ENCODE data around the gene PPCS. TPM values are rescaled to one million over a fixed set of nuclear protein-coding genes. Genes with fewer than 3 reads are reported as not detected.

PPCS gene
- total and polyA plus RNA-seq, 2 experiments from 2014 or later = 66.8 to 106 TPM

DNA sequence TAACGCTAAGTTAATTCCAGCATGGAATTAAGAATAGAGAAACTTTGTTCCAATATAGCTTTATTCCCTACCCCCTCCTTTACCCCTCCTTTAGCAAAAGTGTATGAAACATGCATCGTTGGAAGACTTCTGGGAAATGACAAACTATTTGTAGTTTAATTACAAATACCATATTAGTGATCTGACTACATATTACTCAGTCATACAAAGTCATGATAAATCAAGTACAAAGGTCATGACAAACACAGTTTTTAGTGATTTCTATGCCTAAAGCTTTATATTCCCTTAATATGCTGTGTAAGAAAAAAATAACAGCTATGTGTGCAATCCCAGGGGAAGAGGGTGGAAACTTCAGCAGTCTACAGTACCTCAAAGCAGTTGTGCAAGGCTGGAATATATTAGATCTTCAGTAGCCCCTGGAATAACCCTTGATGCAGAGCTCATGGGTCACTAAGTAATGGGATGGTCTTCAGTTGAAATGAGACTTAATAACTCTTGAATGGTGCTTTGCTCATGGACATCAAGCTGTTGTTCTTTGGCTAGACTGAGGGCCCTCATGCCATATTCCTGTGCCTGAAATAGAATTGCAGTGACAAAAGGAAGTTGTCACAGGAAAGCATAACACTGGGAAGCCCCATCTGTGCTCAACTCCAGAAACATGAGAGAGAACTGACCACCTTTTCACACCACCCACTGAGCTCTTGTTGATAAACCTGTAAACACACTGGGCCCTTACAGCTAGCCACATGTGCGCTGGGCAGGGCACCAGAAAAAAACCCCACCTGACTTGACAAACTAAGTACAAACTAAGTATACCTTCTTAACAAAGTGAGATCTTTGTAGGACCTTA, 25.8 kb upstream of the PPCS start:
- H4K20me1 ChIP-seq (ENCODE audit: insufficient read depth) = no peaks in the 10 kb centered on the region
- no peak overlapping the region for H3K4me3 ChIP-seq
- in situ Hi-C loops (cut with MboI) = no loop called here
- H3K9me3 ChIP-seq (ENCODE audit: low read depth) = no peaks in the 10 kb centered on the region
- no peaks in the 10 kb centered on the region for H3K9me2 ChIP-seq (ENCODE audit: insufficient read depth)
- 41 to 42% methylated on average over 3 of the region's 3 CpGs for WGBS, 2 experiments (ENCODE audit: low coverage in 1 of 2, low lambda C conversion rate in 2 of 2, missing lambda C conversion rate in 2 of 2)
- no peaks in the 10 kb centered on the region for H3K36me3 ChIP-seq (ENCODE audit: low read depth)
- peaks cover 19% of the 10 kb centered on the region for H3F3A ChIP-seq (ENCODE audit: insufficient read depth)
- no peak for TF ChIP-seq EZH2phosphoT487 (IDR thresholded peaks at IDR 0.05; ENCODE audit: insufficient read depth, low read depth)
- TF ChIP-seq EZH2 (IDR thresholded peaks at IDR 0.05; ENCODE audit: insufficient read depth, poor library complexity, severe bottlenecking) = no peak
- H3K4me2 ChIP-seq (ENCODE audit: unreplicated experiment) = peak overlapping the region; percentile 19
- H3K27me3 ChIP-seq (replicated peaks; ENCODE audit: insufficient read depth) = no peaks in the 10 kb centered on the region
- peak; percentile 58 for DNase-seq
- no peaks in the 10 kb centered on the region for H3K79me2 ChIP-seq (ENCODE audit: insufficient read depth)
- H3K27ac ChIP-seq = peak overlapping the region; percentile 35
- H3K9ac ChIP-seq = no peak overlapping the region
- no peak overlapping the region for H2AFZ ChIP-seq
- H3K4me1 ChIP-seq (ENCODE audit: insufficient read depth) = peaks cover 22% of the 10 kb centered on the region

DNA sequence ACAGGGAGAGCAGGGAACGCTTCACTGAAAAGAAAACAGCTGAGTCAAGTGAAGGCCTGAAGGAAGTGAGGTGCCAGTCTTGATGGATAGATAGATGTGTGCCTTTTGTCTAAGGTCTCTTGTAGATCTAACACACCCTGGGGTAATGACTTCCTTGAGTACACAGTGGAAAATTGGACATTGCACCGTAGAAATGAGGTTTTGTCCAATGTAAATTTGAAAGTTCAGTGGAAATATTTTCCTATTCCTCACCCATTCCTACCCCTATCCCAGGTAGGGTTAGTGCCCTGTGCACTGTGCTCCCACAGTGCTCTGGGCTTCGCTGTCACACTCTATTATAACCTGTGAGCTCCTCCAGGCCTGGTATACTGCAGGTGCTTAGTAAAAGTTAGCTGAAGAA, 24.8 kb upstream of the PPCS start:
- DNase-seq = no peak
- Histone ChIP-seq H3K9ac (no peak overlapping the region), H3K4me1 (ENCODE audit: insufficient read depth) (peaks cover 22% of the 10 kb centered on the region), H3K27ac (no peak overlapping the region), H3K9me3 (ENCODE audit: low read depth) (no peaks in the 10 kb centered on the region), H3K36me3 (ENCODE audit: low read depth) (no peaks in the 10 kb centered on the region), H3K79me2 (ENCODE audit: insufficient read depth) (no peaks in the 10 kb centered on the region), H3K4me2 (ENCODE audit: unreplicated experiment) (no peak overlapping the region), H4K20me1 (ENCODE audit: insufficient read depth) (no peaks in the 10 kb centered on the region), H2AFZ (no peak overlapping the region), H3K4me3 (no peak overlapping the region), H3F3A (ENCODE audit: insufficient read depth) (peaks cover 19% of the 10 kb centered on the region), H3K27me3 (replicated peaks; ENCODE audit: insufficient read depth) (no peaks in the 10 kb centered on the region), H3K9me2 (ENCODE audit: insufficient read depth) (no peaks in the 10 kb centered on the region)
- no peak for TF ChIP-seq EZH2 (IDR thresholded peaks at IDR 0.05; ENCODE audit: insufficient read depth, poor library complexity, severe bottlenecking)
- TF ChIP-seq EZH2phosphoT487 (IDR thresholded peaks at IDR 0.05; ENCODE audit: insufficient read depth, low read depth) = no peak
- in situ Hi-C loops (cut with MboI) = no loop called here
- WGBS, 2 experiments (ENCODE audit: low coverage in 1 of 2, low lambda C conversion rate in 2 of 2, missing lambda C conversion rate in 2 of 2) = 92 to 94% methylated on average over 3 of the region's 3 CpGs

DNA sequence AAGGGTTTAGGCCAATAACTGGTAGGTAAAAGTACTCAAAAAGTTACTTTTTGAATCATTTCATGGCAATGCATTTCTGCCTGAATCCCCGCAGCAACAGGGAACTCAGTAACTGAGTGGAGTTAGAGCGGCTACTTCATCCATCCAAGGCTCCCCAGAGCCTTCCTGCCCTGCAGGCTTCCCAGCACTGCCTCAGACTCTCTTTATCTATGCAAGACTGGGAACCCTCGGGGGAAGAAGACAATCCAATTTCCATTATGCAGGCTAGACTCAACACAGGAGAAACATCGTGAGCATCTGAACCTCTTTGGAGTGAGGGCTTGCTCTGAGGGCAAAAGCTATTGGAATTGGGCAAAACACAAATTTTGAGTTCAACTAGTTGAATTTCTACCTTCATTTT, 23.6 kb upstream of the PPCS start:
- DNase-seq = no peak
- H3K79me2 ChIP-seq (ENCODE audit: insufficient read depth) = no peaks in the 10 kb centered on the region
- 81 to 88% methylated on average over 4 of the region's 4 CpGs for WGBS, 2 experiments (ENCODE audit: low coverage in 1 of 2, low lambda C conversion rate in 2 of 2, missing lambda C conversion rate in 2 of 2)
- H3K36me3 ChIP-seq (ENCODE audit: low read depth) = no peaks in the 10 kb centered on the region
- in situ Hi-C loops (cut with MboI) = no loop called here
- H3K9me3 ChIP-seq (ENCODE audit: low read depth) = no peaks in the 10 kb centered on the region
- no peaks in the 10 kb centered on the region for H3K27me3 ChIP-seq (replicated peaks; ENCODE audit: insufficient read depth)
- H4K20me1 ChIP-seq (ENCODE audit: insufficient read depth) = no peaks in the 10 kb centered on the region
- H3K9me2 ChIP-seq (ENCODE audit: insufficient read depth) = no peaks in the 10 kb centered on the region
- no peak overlapping the region for H3K27ac ChIP-seq
- H3F3A ChIP-seq (ENCODE audit: insufficient read depth) = peaks cover 19% of the 10 kb centered on the region
- H3K4me1 ChIP-seq (ENCODE audit: insufficient read depth) = peaks cover 22% of the 10 kb centered on the region
- H3K4me2 ChIP-seq (ENCODE audit: unreplicated experiment) = no peak overlapping the region
- TF ChIP-seq EZH2 (IDR thresholded peaks at IDR 0.05; ENCODE audit: insufficient read depth, poor library complexity, severe bottlenecking) = no peak
- no peak for TF ChIP-seq EZH2phosphoT487 (IDR thresholded peaks at IDR 0.05; ENCODE audit: insufficient read depth, low read depth)
- H2AFZ ChIP-seq = no peak overlapping the region
- no peak overlapping the region for H3K9ac ChIP-seq
- no peak overlapping the region for H3K4me3 ChIP-seq

DNA sequence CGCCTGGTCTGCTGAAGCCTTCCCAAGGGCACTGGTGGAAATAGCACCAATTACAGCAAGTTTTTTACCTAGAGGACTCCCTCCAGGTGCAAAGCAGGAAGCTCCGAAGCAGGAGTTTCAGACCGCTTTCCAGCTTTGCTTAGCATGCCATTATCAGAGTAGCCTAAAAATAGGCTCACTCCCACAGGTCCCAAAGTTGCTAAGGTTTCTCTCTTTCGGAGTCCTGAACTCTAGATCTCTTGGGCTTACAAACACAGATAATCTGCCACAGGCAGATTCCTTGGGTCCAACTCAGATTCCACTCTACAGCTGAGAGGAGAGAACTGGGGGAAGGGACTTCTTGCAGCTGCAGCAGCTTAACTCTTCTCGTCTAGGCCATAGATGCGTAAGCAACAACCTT, 23.0 kb upstream of the PPCS start:
- WGBS, 2 experiments (ENCODE audit: low coverage in 1 of 2, low lambda C conversion rate in 2 of 2, missing lambda C conversion rate in 2 of 2) = 88% methylated on average over 6 of the region's 6 CpGs
- no peak for DNase-seq
- Histone ChIP-seq H3K9me2 (ENCODE audit: insufficient read depth) (no peaks in the 10 kb centered on the region), H3K4me3 (no peak overlapping the region), H3K79me2 (ENCODE audit: insufficient read depth) (no peaks in the 10 kb centered on the region), H3K4me2 (ENCODE audit: unreplicated experiment) (no peak overlapping the region), H4K20me1 (ENCODE audit: insufficient read depth) (no peaks in the 10 kb centered on the region), H3K4me1 (ENCODE audit: insufficient read depth) (peaks cover 22% of the 10 kb centered on the region), H3K9ac (no peak overlapping the region), H3K27ac (no peak overlapping the region), H3K27me3 (replicated peaks; ENCODE audit: insufficient read depth) (no peaks in the 10 kb centered on the region), H2AFZ (no peak overlapping the region), H3F3A (ENCODE audit: insufficient read depth) (peaks cover 19% of the 10 kb centered on the region), H3K36me3 (ENCODE audit: low read depth) (no peaks in the 10 kb centered on the region), H3K9me3 (ENCODE audit: low read depth) (no peaks in the 10 kb centered on the region)
- in situ Hi-C loops (cut with MboI) = no loop called here
- TF ChIP-seq EZH2 (IDR thresholded peaks at IDR 0.05; ENCODE audit: insufficient read depth, poor library complexity, severe bottlenecking) = no peak
- no peak for TF ChIP-seq EZH2phosphoT487 (IDR thresholded peaks at IDR 0.05; ENCODE audit: insufficient read depth, low read depth)

All from GM23248 (cell line).